HCT116 (cell line): ENCODE data around the gene IGFALS. TPM values are rescaled to one million over a fixed set of nuclear protein-coding genes. Genes with fewer than 3 reads are reported as not detected.

Experiments
- ATAC-seq: fragments of 200-7000 bp; cut with Tn5 transposase; 2 replicates; pipeline ENCODE4 v1.9.1; 2020; ENCODE audit warnings: mild to moderate bottlenecking, moderate library complexity
- BruUV-seq: library from RNA; stranded (reverse); fragments of 400-500 nt; replicated peaks from 2 replicates; lab custom pipeline; 2021; lab: Mats Ljungman, UMichigan
- CTCF ChIA-PET: fragments of 300-600 bp; sonication (Branson Sonifier 250); formaldehyde crosslinking; loops from one replicate; lab custom pipeline; 2021; ENCODE audit warnings: antibody characterized with exemption; lab: Charles Lee
- POLR2A ChIA-PET: fragments of 300-600, 350-600 bp; sonication (Branson Sonifier 250); formaldehyde crosslinking; loops from one replicate; lab custom pipeline; 2021; ENCODE audit warnings: antibody characterized with exemption; lab: Charles Lee
- RAD21 ChIA-PET, 2 experiments: fragments of 300-600 bp; sonication (Branson Sonifier 250); formaldehyde crosslinking; loops; one replicate each; lab custom pipeline; 2023; ENCODE audit warnings: low total read pairs in 2 of 2; ENCODE audit not compliant: uncharacterized antibody in 2 of 2, unreplicated experiment in 2 of 2, low non-redundant PET in 1 of 2; lab: Charles Lee
- DNase-seq: peaks from one replicate; pipeline ENCODE4 v3.0.0-alpha.2; 2010; ENCODE audit warnings: low read depth, low spot score
- H2AFZ ChIP-seq: fragments of 200-600 bp; shearing (Covaris generic), sonication (generic); 2 replicates; pipeline ENCODE4 v1.6.1; 2017; ENCODE audit warnings: low read depth, mixed run types, mixed read lengths, antibody characterized with exemption, low read length; ENCODE audit not compliant: poor library complexity, severe bottlenecking
- H3K27ac ChIP-seq: 2 replicates; pipeline ENCODE4 v1.5.1; 2012; ENCODE audit warnings: low read depth, low read length
- H3K27me3 ChIP-seq: fragments of 200-600 bp; sonication (generic); 2 replicates; pipeline ENCODE4 v1.6.1; 2016; ENCODE audit warnings: mixed run types, low read length, mixed read lengths; ENCODE audit not compliant: insufficient read depth
- H3K36me3 ChIP-seq, 2 experiments: fragments of 200-500 bp in 1 of 2; fragments of 200-600 bp in 1 of 2; sonication (Bioruptor generic) in 1 of 2; sonication (generic) in 1 of 2; 2 replicates each; pipeline versions ENCODE4 v1.5.1 to v1.6.1; 2014 to 2016; ENCODE audit warnings: low read length in 2 of 2, inconsistent platforms in 1 of 2, mixed read lengths in 1 of 2, mixed run types in 1 of 2; ENCODE audit not compliant: insufficient read depth in 2 of 2, control insufficient read depth in 1 of 2
- H3K4me1 ChIP-seq, 2 experiments: fragments of 200-600 bp in 1 of 2; sonication (generic) in 1 of 2; 2 replicates each; pipeline versions ENCODE4 v1.5.1 to v1.6.1; 2012 to 2017; ENCODE audit warnings: low read length in 2 of 2, inconsistent platforms in 1 of 2, mild to moderate bottlenecking in 1 of 2, mixed read lengths in 1 of 2, mixed run types in 1 of 2, moderate library complexity in 1 of 2; ENCODE audit not compliant: insufficient read depth in 2 of 2, control insufficient read depth in 1 of 2
- H3K4me2 ChIP-seq: fragments of 200-600 bp; sonication (generic); 2 replicates; pipeline ENCODE4 v1.6.1; 2017; ENCODE audit warnings: mixed run types, low read length, mixed read lengths
- H3K4me3 ChIP-seq, 2 experiments: fragments of 200-600 bp in 1 of 2; sonication (generic) in 1 of 2; replicated peaks in 1 of 2; 2 replicates each; pipeline ENCODE4 v1.5.1; 2011 to 2016; ENCODE audit warnings: low read length in 2 of 2, control low read depth in 1 of 2, low read depth in 1 of 2, mild to moderate bottlenecking in 1 of 2, mixed read lengths in 1 of 2, mixed run types in 1 of 2
- H3K79me2 ChIP-seq: fragments of 200-600 bp; sonication (generic); 2 replicates; pipeline ENCODE4 v1.6.1; 2017; ENCODE audit warnings: mild to moderate bottlenecking, mixed run types, low read length, moderate library complexity, mixed read lengths; ENCODE audit not compliant: insufficient read depth
- H3K9ac ChIP-seq: fragments of 200-600 bp; sonication (generic); 2 replicates; pipeline ENCODE4 v1.6.1; 2016; ENCODE audit warnings: low read length, mixed read lengths
- H3K9me2 ChIP-seq: fragments of 200-600 bp; sonication (generic), shearing (Covaris generic); 2 replicates; pipeline ENCODE4 v1.6.1; 2017; ENCODE audit warnings: mixed run types, mild to moderate bottlenecking, moderate library complexity; ENCODE audit not compliant: insufficient read depth
- H3K9me3 ChIP-seq, 2 experiments: fragments of 200-500 bp in 1 of 2; fragments of 200-600 bp in 1 of 2; sonication (Bioruptor generic) in 1 of 2; sonication (generic) in 1 of 2; 2 replicates each; pipeline ENCODE4 v1.6.1; 2014 to 2017; ENCODE audit warnings: low read length in 2 of 2, mixed read lengths in 2 of 2, inconsistent platforms in 1 of 2, low read depth in 1 of 2, mild to moderate bottlenecking in 1 of 2, mixed run types in 1 of 2, moderate library complexity in 1 of 2; ENCODE audit not compliant: control insufficient read depth in 1 of 2, insufficient read depth in 1 of 2
- H4K20me1 ChIP-seq: fragments of 200-600 bp; sonication (generic), shearing (Covaris generic); 2 replicates; pipeline ENCODE4 v1.6.1; 2017; ENCODE audit warnings: mixed run types, mild to moderate bottlenecking, moderate library complexity; ENCODE audit not compliant: insufficient read depth
- CBX3 ChIP-seq: IDR thresholded peaks from 2 replicates; pipeline ENCODE4 v1.6.1; 2012; ENCODE audit warnings: low read depth
- CTCF ChIP-seq, 3 experiments: fragments of 200-600 bp in 1 of 3; sonication (generic) in 1 of 3; IDR thresholded peaks in 2 of 3; conservative IDR thresholded peaks in 1 of 3; 2 replicates each; pipeline ENCODE4 v1.5.1; 2012 to 2017; ENCODE audit warnings: low read depth in 2 of 3, low read length in 2 of 3, antibody characterized with exemption in 1 of 3, borderline replicate concordance in 1 of 3, control low read depth in 1 of 3, mild to moderate bottlenecking in 1 of 3, mixed read lengths in 1 of 3, mixed run types in 1 of 3, moderate library complexity in 1 of 3; ENCODE audit not compliant: insufficient read depth in 1 of 3
- ELF1 ChIP-seq: IDR thresholded peaks from 2 replicates; pipeline ENCODE4 v1.6.1; 2012; ENCODE audit warnings: low read depth, borderline replicate concordance
- EZH2phosphoT487 ChIP-seq: fragments of 200-600 bp; IDR thresholded peaks from 2 replicates; pipeline ENCODE4 v1.6.1; 2018; ENCODE audit warnings: antibody characterized with exemption, borderline replicate concordance
- POLR2AphosphoS5 ChIP-seq: IDR thresholded peaks from 2 replicates; pipeline ENCODE4 v1.6.1; 2011; ENCODE audit warnings: mild to moderate bottlenecking, low read depth, low read length, moderate library complexity
- REST ChIP-seq: IDR thresholded peaks from 2 replicates; pipeline ENCODE4 v1.6.1; 2012; ENCODE audit warnings: low read depth
- SIN3A ChIP-seq: IDR thresholded peaks from 2 replicates; pipeline ENCODE4 v1.6.1; 2012; ENCODE audit warnings: low read depth
- SP1 ChIP-seq: IDR thresholded peaks from 2 replicates; pipeline ENCODE4 v1.6.1; 2012; ENCODE audit warnings: low read depth
- YY1 ChIP-seq: IDR thresholded peaks from 2 replicates; pipeline ENCODE4 v1.6.1; 2011; ENCODE audit warnings: low read length, low read depth, moderate library complexity, mild to moderate bottlenecking; ENCODE audit not compliant: insufficient replicate concordance; ENCODE audit errors: extremely low read depth
- ZBTB33 ChIP-seq: IDR thresholded peaks from 2 replicates; pipeline ENCODE4 v1.6.1; 2011; ENCODE audit warnings: mild to moderate bottlenecking, low read length, moderate library complexity; ENCODE audit not compliant: insufficient replicate concordance; ENCODE audit errors: extremely low read depth
- ZFX ChIP-seq: fragments of 450-650 bp; IDR thresholded peaks from 2 replicates; pipeline ENCODE4 v1.6.1; 2017
- intact Hi-C: fragments of 100-400 bp; cut with micrococcal nuclease; formaldehyde crosslinking; loops from 2 replicates; pipeline ENCODE4 v1.10.0; 2022
- total RNA-seq: library from RNA; stranded (reverse); gene quantifications from one replicate; pipeline ENCODE4 v1.2.1, GENCODE V29; 2021; ENCODE audit not compliant: unreplicated experiment
- TF ChIP-seq, protein P1 (sequence below): IDR thresholded peaks from 2 replicates; pipeline ENCODE4 v1.6.1; 2012

The IGFALS gene
- total RNA-seq, 1 experiment from 2014 or later = 0.10 TPM

- Histone ChIP-seq H3K79me2 (no peaks in the 10 kb centered on the region), H3K9me3 (no peaks in the 10 kb centered on the region), H3K9me2 (no peaks in the 10 kb centered on the region), H3K4me1 (peaks cover 7% of the 10 kb centered on the region in 2 experiments), H4K20me1 (no peaks in the 10 kb centered on the region), H3K4me2 (no peak overlapping the region), H3K27ac (no peak overlapping the region), H2AFZ (no peak overlapping the region), H3K9ac (no peak overlapping the region), H3K27me3 (no peaks in the 10 kb centered on the region), H3K4me3 (no peak overlapping the region), H3K36me3 (0 out of 4 replicates have a peak, but pooled peaks cover 2 to 5% of the 10 kb centered on the region in 2 experiments)
- ChIA-PET RAD21 (no interaction called here), POLR2A (no interaction called here), CTCF (no interaction called here)
- DNase-seq (no peak), ATAC-seq (no peak)
- intact Hi-C loops = no loop called here
- BruUV-seq = no TSS peak
- TF ChIP-seq ZBTB33 (no peak), CTCF (IDR thresholded peaks at IDR 0.05 in 2 of 3, conservative IDR thresholded peaks at IDR 0.05 in 1 of 3; ENCODE audit: borderline replicate concordance in 1 of 3, insufficient read depth in 1 of 3, low read depth in 2 of 3, low read length in 2 of 3) (no peak), SP1 (no peak), SIN3A (no peak), CBX3 (no peak), YY1 (no peak), ELF1 (no peak), EZH2phosphoT487 (no peak), POLR2AphosphoS5 (no peak), ZFX (no peak), REST (no peak)
- TF ChIP-seq, protein P1, sequence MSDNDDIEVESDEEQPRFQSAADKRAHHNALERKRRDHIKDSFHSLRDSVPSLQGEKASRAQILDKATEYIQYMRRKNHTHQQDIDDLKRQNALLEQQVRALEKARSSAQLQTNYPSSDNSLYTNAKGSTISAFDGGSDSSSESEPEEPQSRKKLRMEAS = no peak
These were observed 27.4 kb upstream of the IGFALS start for GRCh38 chr16:1820946-1821290.
